Activated CD4-positive, CD25-positive, alpha-beta regulatory T cell treated with anti-CD3 and anti-CD28 coated beads, Interleukin-2, amount 50 U/mL, for 72 hours (primary cell): ENCODE results near the gene NRG2.

Experiments
- DNase-seq: peaks from one replicate; pipeline ENCODE4 v3.0.0; 2021

The NRG2 gene

GRCh38 chr5:140040358-140040757 lies 2.7 kb downstream of the NRG2 start:
- no peak for DNase-seq

- DNase-seq = no peak
These were observed 3.5 kb downstream of the NRG2 start for GRCh38 chr5:140039561-140039960.

- DNase-seq = no peak
These were observed 4.6 kb downstream of the NRG2 start for GRCh38 chr5:140038373-140038957.

GRCh38 chr5:140037012-140037411 lies 6.1 kb downstream of the NRG2 start:
- DNase-seq = no peak

- no peak for DNase-seq
These were observed 7.2 kb downstream of the NRG2 start for GRCh38 chr5:140035881-140036280.

- no peak for DNase-seq
These were observed 9.9 kb downstream of the NRG2 start for GRCh38 chr5:140033037-140033760.

- no peak for DNase-seq
These were observed 10.8 kb downstream of the NRG2 start for GRCh38 chr5:140032296-140032695.

GRCh38 chr5:140027807-140028206 lies 15.3 kb downstream of the NRG2 start:
- no peak for DNase-seq

GRCh38 chr5:140025736-140026135 lies 17.4 kb downstream of the NRG2 start:
- DNase-seq = no peak

GRCh38 chr5:140024928-140025327 lies 18.2 kb downstream of the NRG2 start:
- DNase-seq = no peak

GRCh38 chr5:140023611-140024191 lies 19.4 kb downstream of the NRG2 start:
- DNase-seq = no peak

- no peak for DNase-seq
These were observed 22.4 kb downstream of the NRG2 start for GRCh38 chr5:140020601-140021177.

GRCh38 chr5:140018920-140019644 lies 24.0 kb downstream of the NRG2 start:
- no peak for DNase-seq

- no peak for DNase-seq
These were observed 24.6 kb downstream of the NRG2 start for GRCh38 chr5:140018517-140018916.

- no peak for DNase-seq
These were observed 25.0 kb downstream of the NRG2 start for GRCh38 chr5:140018096-140018481.

GRCh38 chr5:140017397-140018095 lies 25.6 kb downstream of the NRG2 start:
- DNase-seq = no peak

- no peak for DNase-seq
These were observed 27.4 kb downstream of the NRG2 start for GRCh38 chr5:140015706-140016105.

GRCh38 chr5:140014751-140015150 lies 28.3 kb downstream of the NRG2 start:
- DNase-seq = no peak

- no peak for DNase-seq
These were observed 29.6 kb downstream of the NRG2 start for GRCh38 chr5:140013536-140013935.

- no peak for DNase-seq
These were observed 30.7 kb downstream of the NRG2 start for GRCh38 chr5:140012443-140012842.

- no peak for DNase-seq
These were observed 31.7 kb downstream of the NRG2 start for GRCh38 chr5:140011297-140011802.

- no peak for DNase-seq
These were observed 32.3 kb downstream of the NRG2 start for GRCh38 chr5:140010798-140011197.

- DNase-seq = no peak
These were observed 35.8 kb downstream of the NRG2 start for GRCh38 chr5:140007311-140007710.
